PFSK-1 (cell line): Measurements from ENCODE around the gene FBXL5.

ENCODE experiments used
- FOXP2 ChIP-seq: optimal IDR thresholded peaks from 2 replicates; pipeline ENCODE3; 2011; ENCODE audit warnings: borderline replicate concordance, control low read depth, inconsistent platforms; ENCODE audit not compliant: insufficient read depth; ENCODE audit errors: extremely low read length, extremely low read depth
- POLR2AphosphoS5 ChIP-seq: IDR thresholded peaks from 2 replicates; pipeline ENCODE4 v1.6.1; 2012; ENCODE audit warnings: low read depth, mild to moderate bottlenecking, control low read depth, low read length, moderate library complexity
- REST ChIP-seq, 2 experiments: IDR thresholded peaks; 2 replicates each; pipeline versions ENCODE4 v1.6.1 to v1.8.0; 2011 to 2012; ENCODE audit warnings: low read depth in 2 of 2, low read length in 2 of 2, control low read depth in 1 of 2, inconsistent platforms in 1 of 2, mild to moderate bottlenecking in 1 of 2, moderate library complexity in 1 of 2; ENCODE audit not compliant: insufficient read depth in 1 of 2
- TAF1 ChIP-seq: IDR thresholded peaks from 2 replicates; pipeline ENCODE4 v1.6.1; 2012; ENCODE audit warnings: low read length, control low read depth, borderline replicate concordance; ENCODE audit not compliant: insufficient read depth

DNA sequence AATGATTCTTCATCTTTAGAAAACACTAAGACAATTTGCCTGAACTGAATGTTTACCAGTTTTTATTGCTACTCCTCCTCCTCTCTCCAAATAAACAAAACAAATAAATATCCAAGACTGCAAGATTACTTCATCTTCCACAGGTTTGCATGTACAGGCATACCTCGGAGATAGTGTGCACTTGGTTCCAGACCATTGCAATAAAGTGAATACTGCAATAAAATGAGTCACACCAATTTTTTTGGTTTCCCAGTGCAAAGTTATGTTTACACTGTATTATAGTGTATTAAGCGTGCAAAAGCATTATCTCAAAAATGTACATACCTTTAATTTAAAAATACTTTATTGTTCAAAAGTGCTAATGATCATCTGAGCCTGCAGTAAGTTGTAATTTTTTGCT is 53.3 kb downstream of the FBXL5 start:
- TF ChIP-seq POLR2AphosphoS5 (no peak), FOXP2 (no peak), REST (IDR thresholded peaks at IDR 0.05; ENCODE audit: insufficient read depth in 1 of 2, low read depth in 2 of 2, low read length in 2 of 2) (no peak), TAF1 (no peak)
